NB4 (cell line): ENCODE measurements around the gene TMPRSS2.

Experiments
- DNase-seq: peaks from one replicate; pipeline ENCODE4 v3.0.0; 2010; ENCODE audit warnings: low read depth
- H3K4me3 ChIP-seq: one replicate; pipeline ENCODE4 v1.5.1; 2011; ENCODE audit warnings: mild to moderate bottlenecking, low read depth, low read length, moderate library complexity
- MYC ChIP-seq: IDR thresholded peaks from 2 replicates; pipeline ENCODE4 v1.6.1; 2011; ENCODE audit warnings: low read depth, low read length
- POLR2A ChIP-seq: IDR thresholded peaks from 2 replicates; pipeline ENCODE4 v1.6.1; 2011; ENCODE audit warnings: mild to moderate bottlenecking; ENCODE audit not compliant: insufficient read length; ENCODE audit errors: extremely low read depth
- TF ChIP-seq, protein P1 (sequence below): IDR thresholded peaks from 2 replicates; pipeline ENCODE4 v1.6.1; 2011; ENCODE audit warnings: low read depth, low read length
- TF ChIP-seq, protein P2 (sequence below): IDR thresholded peaks from one replicate; pipeline ENCODE4 v1.5.1; 2012; ENCODE audit warnings: low read depth, low read length

Gene TMPRSS2

GRCh38 chr21:41453761-41454160, 54.2 kb downstream of the TMPRSS2 start:
- TF ChIP-seq, protein P1, sequence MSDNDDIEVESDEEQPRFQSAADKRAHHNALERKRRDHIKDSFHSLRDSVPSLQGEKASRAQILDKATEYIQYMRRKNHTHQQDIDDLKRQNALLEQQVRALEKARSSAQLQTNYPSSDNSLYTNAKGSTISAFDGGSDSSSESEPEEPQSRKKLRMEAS: no peak
- TF ChIP-seq, protein P2, sequence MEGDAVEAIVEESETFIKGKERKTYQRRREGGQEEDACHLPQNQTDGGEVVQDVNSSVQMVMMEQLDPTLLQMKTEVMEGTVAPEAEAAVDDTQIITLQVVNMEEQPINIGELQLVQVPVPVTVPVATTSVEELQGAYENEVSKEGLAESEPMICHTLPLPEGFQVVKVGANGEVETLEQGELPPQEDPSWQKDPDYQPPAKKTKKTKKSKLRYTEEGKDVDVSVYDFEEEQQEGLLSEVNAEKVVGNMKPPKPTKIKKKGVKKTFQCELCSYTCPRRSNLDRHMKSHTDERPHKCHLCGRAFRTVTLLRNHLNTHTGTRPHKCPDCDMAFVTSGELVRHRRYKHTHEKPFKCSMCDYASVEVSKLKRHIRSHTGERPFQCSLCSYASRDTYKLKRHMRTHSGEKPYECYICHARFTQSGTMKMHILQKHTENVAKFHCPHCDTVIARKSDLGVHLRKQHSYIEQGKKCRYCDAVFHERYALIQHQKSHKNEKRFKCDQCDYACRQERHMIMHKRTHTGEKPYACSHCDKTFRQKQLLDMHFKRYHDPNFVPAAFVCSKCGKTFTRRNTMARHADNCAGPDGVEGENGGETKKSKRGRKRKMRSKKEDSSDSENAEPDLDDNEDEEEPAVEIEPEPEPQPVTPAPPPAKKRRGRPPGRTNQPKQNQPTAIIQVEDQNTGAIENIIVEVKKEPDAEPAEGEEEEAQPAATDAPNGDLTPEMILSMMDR: no peak
- TF ChIP-seq POLR2A (no peak), MYC (no peak)
- no peak overlapping the region for H3K4me3 ChIP-seq
- no peak for DNase-seq

DNA sequence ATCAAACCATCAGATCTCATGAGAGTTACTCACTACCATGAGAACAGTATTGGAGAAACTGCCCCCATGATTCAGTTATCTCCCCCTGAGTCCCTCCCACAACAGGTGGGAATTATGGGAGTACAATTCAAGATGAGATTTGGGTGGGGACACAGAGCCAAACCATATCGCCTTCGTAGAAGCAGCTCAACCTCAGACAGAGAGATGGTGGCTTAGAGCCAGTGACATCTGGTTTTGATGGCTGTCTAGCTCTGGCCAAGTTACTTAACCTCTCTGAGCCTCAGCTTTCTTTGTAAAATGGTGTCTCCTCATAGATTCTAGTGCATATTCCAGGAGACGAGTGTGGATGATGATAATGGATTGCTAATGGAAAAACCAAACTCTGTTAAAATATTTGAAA, 54.8 kb downstream of the TMPRSS2 start:
- no peak for TF ChIP-seq MYC
- no peak for TF ChIP-seq POLR2A
- TF ChIP-seq, protein P1: no peak
- TF ChIP-seq, protein P2: no peak
- no peak for DNase-seq
- H3K4me3 ChIP-seq: no peak overlapping the region

- H3K4me3 ChIP-seq: no peak overlapping the region
- no peak for DNase-seq
- no peak for TF ChIP-seq POLR2A
- no peak for TF ChIP-seq MYC
- TF ChIP-seq, protein P2: no peak
- TF ChIP-seq, protein P1: no peak
These were observed 55.9 kb downstream of the TMPRSS2 start for GRCh38 chr21:41451753-41452676.

DNA sequence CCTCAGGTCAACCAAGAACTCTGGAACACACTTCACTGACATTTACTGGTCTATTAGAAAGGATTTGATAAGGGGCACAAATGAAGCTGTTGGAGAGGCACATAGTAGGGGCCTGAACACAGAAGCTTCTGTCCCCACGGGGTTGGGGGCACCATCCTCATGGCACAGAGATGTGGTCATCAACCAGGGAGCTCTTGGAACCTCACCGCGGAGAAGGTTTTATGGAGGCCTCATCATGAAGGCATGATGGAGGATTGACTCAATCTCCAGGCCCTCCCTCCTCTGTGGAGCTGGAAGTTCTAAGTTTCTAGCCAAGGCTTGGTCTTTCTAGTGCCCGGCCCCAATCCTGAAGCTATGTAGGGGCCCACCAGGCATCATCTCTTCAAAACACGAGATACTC, 58.3 kb downstream of the TMPRSS2 start:
- no peak for DNase-seq
- H3K4me3 ChIP-seq: no peak overlapping the region
- TF ChIP-seq, protein P1: no peak
- TF ChIP-seq MYC (no peak), POLR2A (no peak)
- TF ChIP-seq, protein P2: no peak

DNA sequence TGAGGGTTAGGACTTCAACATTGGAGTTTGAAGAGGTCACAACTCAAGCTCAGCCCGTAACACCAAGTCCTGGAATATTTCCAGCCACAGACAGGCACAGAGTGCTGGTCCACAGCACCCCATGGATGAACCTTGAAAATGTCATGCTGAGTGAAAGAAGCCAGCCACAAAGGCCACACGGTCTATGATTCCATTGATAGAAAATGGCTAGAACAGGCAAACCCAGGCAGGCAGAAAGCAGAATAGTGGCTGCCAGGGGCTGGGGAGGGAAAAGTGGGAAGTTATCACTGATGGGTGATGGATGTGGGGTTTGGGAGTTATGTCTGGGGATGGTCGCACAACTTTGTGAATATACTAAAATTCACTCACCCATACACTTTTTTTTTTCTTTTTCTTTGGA, 60.6 kb downstream of the TMPRSS2 start:
- TF ChIP-seq POLR2A (no peak), MYC (no peak)
- TF ChIP-seq, protein P2: no peak
- TF ChIP-seq, protein P1: no peak

More for the DNA sequence above, 60.6 kb downstream of the TMPRSS2 start:
- H3K4me3 ChIP-seq: no peak overlapping the region
- DNase-seq: no peak
